Hepatocyte (in vitro differentiated cells): Measurements from ENCODE around the gene IRX4. TPM values are rescaled to one million over a fixed set of nuclear protein-coding genes. Genes with fewer than 3 reads are reported as not detected.

Source experiments
- DNase-seq: peaks from one replicate; pipeline ENCODE4 v3.0.0-alpha.2; 2016; ENCODE audit warnings: low spot score
- H2AFZ ChIP-seq: fragments of 200-600 bp; sonication (generic); 2 replicates; pipeline ENCODE4 v1.6.0; 2016; ENCODE audit warnings: antibody characterized with exemption, mild to moderate bottlenecking
- H3K27ac ChIP-seq: fragments of 200-600 bp; sonication (generic); 2 replicates; pipeline ENCODE4 v1.5.1; 2016; ENCODE audit warnings: mild to moderate bottlenecking
- H3K27me3 ChIP-seq: fragments of 200-600 bp; sonication (generic); 2 replicates; pipeline ENCODE4 v1.6.1; 2016
- H3K36me3 ChIP-seq: fragments of 200-600 bp; sonication (generic); replicated peaks from 2 replicates; pipeline ENCODE4 v1.5.1; 2016; ENCODE audit warnings: low read depth; ENCODE audit not compliant: insufficient read depth
- H3K4me1 ChIP-seq: fragments of 200-600 bp; sonication (generic); 2 replicates; pipeline ENCODE4 v1.5.1; 2016; ENCODE audit warnings: mild to moderate bottlenecking, moderate library complexity; ENCODE audit not compliant: insufficient read depth
- H3K4me2 ChIP-seq: fragments of 200-600 bp; sonication (generic); 2 replicates; pipeline ENCODE4 v1.6.0; 2016
- H3K4me3 ChIP-seq: fragments of 200-600 bp; sonication (generic); 2 replicates; pipeline ENCODE4 v1.5.1; 2016; ENCODE audit warnings: mild to moderate bottlenecking
- H3K79me2 ChIP-seq: fragments of 200-600 bp; sonication (generic); 2 replicates; pipeline ENCODE4 v1.6.0; 2017; ENCODE audit warnings: mild to moderate bottlenecking
- H3K9me2 ChIP-seq: fragments of 200-600 bp; sonication (generic); replicated peaks from 2 replicates; pipeline ENCODE4 v1.6.0; 2017; ENCODE audit warnings: mild to moderate bottlenecking; ENCODE audit not compliant: insufficient read depth
- H3K9me3 ChIP-seq: fragments of 200-600 bp; sonication (generic); 2 replicates; pipeline ENCODE4 v1.5.1; 2016; ENCODE audit warnings: low read depth, mild to moderate bottlenecking
- H4K20me1 ChIP-seq: fragments of 200-600 bp; sonication (generic); 2 replicates; pipeline ENCODE4 v1.6.0; 2016; ENCODE audit warnings: mild to moderate bottlenecking; ENCODE audit not compliant: insufficient read depth, poor library complexity, severe bottlenecking
- EZH2 ChIP-seq: fragments of 200-600 bp; sonication (generic); IDR thresholded peaks from 2 replicates; pipeline ENCODE4 v1.6.1; 2016; ENCODE audit warnings: antibody characterized with exemption, mild to moderate bottlenecking, borderline replicate concordance
- EZH2phosphoT487 ChIP-seq: fragments of 200-600 bp; sonication (generic); IDR thresholded peaks from one replicate; pipeline ENCODE4 v1.6.1; 2018; ENCODE audit warnings: antibody characterized with exemption, mild to moderate bottlenecking, low read depth, moderate library complexity; ENCODE audit not compliant: unreplicated experiment, severe bottlenecking
- WGBS: methylation state at CpG from one replicate; pipeline ENCODE4 v1.1.6; 2016; ENCODE audit warnings: low lambda C conversion rate; ENCODE audit errors: missing lambda C conversion rate; 5-methylcytosine and 5-hydroxymethylcytosine counted together
- polyA plus RNA-seq: library from polyadenylated mRNA; unstranded; fragments of >200 nt; fragmentation: Nextera tagmentation; extraction: Ambion mirVana; gene quantifications from 2 replicates; pipeline ENCODE4 v1.2.1, GENCODE V29; 2016
- total RNA-seq: library from RNA; depleted of rRNA; stranded (reverse); fragments of >200 nt; gene quantifications from 2 replicates; pipeline ENCODE4 v1.2.3, GENCODE V29; 2014
- TF ChIP-seq, protein P1 (sequence below): fragments of 200-600 bp; sonication (generic); IDR thresholded peaks from 2 replicates; pipeline ENCODE4 v1.5.1; 2016; ENCODE audit warnings: antibody characterized with exemption, mild to moderate bottlenecking; ENCODE audit not compliant: poor library complexity

IRX4 gene
- total and polyA plus RNA-seq, 2 experiments from 2014 or later: not detected

DNA sequence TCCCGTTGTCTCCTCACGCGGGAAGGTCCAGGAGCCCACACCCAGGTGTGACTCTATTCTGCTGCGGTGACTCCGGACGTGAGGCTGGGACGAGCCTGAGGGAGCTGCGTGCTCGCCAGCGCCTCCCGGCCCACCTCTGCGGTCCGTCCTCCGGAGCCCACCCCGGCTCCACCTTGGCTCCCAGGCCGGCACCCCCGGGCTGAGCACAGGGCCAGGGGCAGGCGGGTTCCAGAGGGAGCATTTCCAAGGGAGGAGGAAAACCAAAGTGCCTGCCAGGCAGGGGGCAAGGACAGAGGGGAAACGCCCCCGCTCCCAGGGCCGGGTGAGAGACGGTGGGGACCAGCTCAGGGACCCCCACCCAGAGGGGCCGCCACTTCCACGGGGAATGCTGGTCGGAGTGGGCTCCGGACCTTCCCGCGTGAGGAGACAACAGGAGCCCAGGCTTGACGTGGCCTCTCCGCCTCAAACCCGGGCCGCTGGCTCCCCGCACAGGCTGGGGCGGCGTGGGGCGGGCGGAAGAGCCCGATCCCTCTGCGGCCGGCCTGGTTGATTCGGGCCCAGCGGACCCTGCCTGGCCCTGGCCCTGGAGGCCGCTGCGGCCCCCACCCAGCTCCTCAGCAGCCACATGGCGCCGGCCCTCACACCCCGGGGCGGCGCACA lies 26.0 kb downstream of the IRX4 start:
- no peak overlapping the region for H3K27ac ChIP-seq
- no peaks in the 10 kb centered on the region for H3K36me3 ChIP-seq
- no peak for DNase-seq
- H3K4me2 ChIP-seq: no peak overlapping the region
- H3K27me3 ChIP-seq: peaks cover 28% of the 10 kb centered on the region
- no peak overlapping the region for H3K4me3 ChIP-seq
- H3K79me2 ChIP-seq: no peaks in the 10 kb centered on the region
- H2AFZ ChIP-seq: no peak overlapping the region
- H3K4me1 ChIP-seq: no peaks in the 10 kb centered on the region
- H3K9me2 ChIP-seq: no peaks in the 10 kb centered on the region
- WGBS: 98% methylated on average over 32 of the region's 49 CpGs
- H4K20me1 ChIP-seq: no peaks in the 10 kb centered on the region
- H3K9me3 ChIP-seq: no peaks in the 10 kb centered on the region
- TF ChIP-seq EZH2phosphoT487 (no peak), EZH2 (no peak)
- TF ChIP-seq, protein P1, sequence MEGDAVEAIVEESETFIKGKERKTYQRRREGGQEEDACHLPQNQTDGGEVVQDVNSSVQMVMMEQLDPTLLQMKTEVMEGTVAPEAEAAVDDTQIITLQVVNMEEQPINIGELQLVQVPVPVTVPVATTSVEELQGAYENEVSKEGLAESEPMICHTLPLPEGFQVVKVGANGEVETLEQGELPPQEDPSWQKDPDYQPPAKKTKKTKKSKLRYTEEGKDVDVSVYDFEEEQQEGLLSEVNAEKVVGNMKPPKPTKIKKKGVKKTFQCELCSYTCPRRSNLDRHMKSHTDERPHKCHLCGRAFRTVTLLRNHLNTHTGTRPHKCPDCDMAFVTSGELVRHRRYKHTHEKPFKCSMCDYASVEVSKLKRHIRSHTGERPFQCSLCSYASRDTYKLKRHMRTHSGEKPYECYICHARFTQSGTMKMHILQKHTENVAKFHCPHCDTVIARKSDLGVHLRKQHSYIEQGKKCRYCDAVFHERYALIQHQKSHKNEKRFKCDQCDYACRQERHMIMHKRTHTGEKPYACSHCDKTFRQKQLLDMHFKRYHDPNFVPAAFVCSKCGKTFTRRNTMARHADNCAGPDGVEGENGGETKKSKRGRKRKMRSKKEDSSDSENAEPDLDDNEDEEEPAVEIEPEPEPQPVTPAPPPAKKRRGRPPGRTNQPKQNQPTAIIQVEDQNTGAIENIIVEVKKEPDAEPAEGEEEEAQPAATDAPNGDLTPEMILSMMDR: no peak

DNA sequence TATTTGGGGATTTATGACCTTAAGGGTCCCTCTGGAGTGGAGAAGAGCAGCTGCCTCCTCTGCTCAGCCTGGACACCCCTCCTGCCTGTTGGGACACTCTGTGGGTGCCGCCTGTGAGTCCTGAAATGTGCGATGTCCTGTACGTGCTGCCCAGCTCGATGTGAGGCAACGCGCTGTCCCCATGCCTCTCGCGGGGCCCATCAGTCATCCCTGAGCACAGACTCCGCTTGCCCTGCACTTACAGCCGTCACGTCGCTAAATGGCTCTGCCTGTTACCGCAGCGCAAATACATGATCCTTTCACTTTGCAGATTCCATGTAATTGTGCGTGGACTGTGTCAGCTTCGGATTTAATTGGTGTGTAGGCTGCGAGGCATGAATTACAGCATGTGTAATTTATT lies 27.1 kb downstream of the IRX4 start:
- Histone ChIP-seq H4K20me1 (no peaks in the 10 kb centered on the region), H3K9me2 (no peaks in the 10 kb centered on the region), H2AFZ (no peak overlapping the region), H3K79me2 (no peaks in the 10 kb centered on the region), H3K9me3 (no peaks in the 10 kb centered on the region), H3K27me3 (peaks cover 40% of the 10 kb centered on the region), H3K4me3 (no peak overlapping the region), H3K4me1 (peaks cover 4% of the 10 kb centered on the region), H3K4me2 (no peak overlapping the region), H3K27ac (no peak overlapping the region), H3K36me3 (no peaks in the 10 kb centered on the region)
- TF ChIP-seq EZH2 (no peak), EZH2phosphoT487 (no peak)
- TF ChIP-seq, protein P1: no peak
- 91% methylated on average over 17 of the region's 17 CpGs for WGBS
- no peak for DNase-seq

DNA sequence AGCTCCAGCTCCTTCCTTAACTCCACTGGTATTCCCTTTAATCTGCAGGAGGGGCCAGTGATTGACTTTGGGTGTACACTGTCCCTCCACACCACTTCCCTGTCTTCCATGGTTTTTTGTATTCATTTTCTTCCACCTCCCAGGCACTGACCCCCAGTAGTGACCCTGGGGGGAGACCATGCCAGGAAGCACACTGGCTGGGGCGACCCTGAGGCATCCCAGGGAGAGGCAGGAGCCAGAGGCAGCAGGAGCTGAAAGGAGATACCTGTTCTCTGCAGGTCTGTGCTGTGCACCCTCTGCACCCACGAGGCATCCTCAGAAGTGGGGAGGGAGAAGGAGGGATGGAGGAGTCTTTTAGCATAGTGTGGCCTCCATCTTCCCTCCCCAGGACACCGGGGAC lies 27.6 kb downstream of the IRX4 start:
- peaks cover 45% of the 10 kb centered on the region for H3K27me3 ChIP-seq
- no peak overlapping the region for H2AFZ ChIP-seq

More for the DNA sequence above, 27.6 kb downstream of the IRX4 start:
- H3K4me1 ChIP-seq: peaks cover 4% of the 10 kb centered on the region
- no peaks in the 10 kb centered on the region for H3K9me2 ChIP-seq
- no peaks in the 10 kb centered on the region for H4K20me1 ChIP-seq
- no peaks in the 10 kb centered on the region for H3K9me3 ChIP-seq
- no peaks in the 10 kb centered on the region for H3K36me3 ChIP-seq
- TF ChIP-seq, protein P1: no peak
- TF ChIP-seq EZH2phosphoT487 (no peak), EZH2 (no peak)
- H3K79me2 ChIP-seq: no peaks in the 10 kb centered on the region
- H3K4me2 ChIP-seq: no peak overlapping the region
- no peak overlapping the region for H3K4me3 ChIP-seq
- DNase-seq: no peak
- 78% methylated on average over 3 of the region's 3 CpGs for WGBS
- no peak overlapping the region for H3K27ac ChIP-seq
